ENCODE measurements around the gene SLC25A29.

GRCh38 chr14:100263141-100263540 lies 43.1 kb downstream of the SLC25A29 start:
- no peak for TF ChIP-seq CTCF (IDR thresholded peaks at IDR 0.05)
- no peak for TF ChIP-seq POLR2A (IDR thresholded peaks at IDR 0.05)

Data from adrenal gland (tissue), 5 donors.